ELF-1 (cell line): Measurements from ENCODE around the gene RALGAPA1.
"Not testable (repeated sequence)": the region's sequence is repeated elsewhere in the genome, so short reads cannot be mapped to it uniquely, and the experiment has no call there.

Source experiments
- DNase-seq: peaks from one replicate; pipeline ENCODE4 v3.0.0-alpha.2; 2016; ENCODE audit warnings: low read depth, low spot score

Gene RALGAPA1

GRCh38 chr14:35766036-35766699 lies 42.9 kb downstream of the RALGAPA1 start:
- DNase-seq, result no peak

- DNase-seq, result no peak
These were observed 47.2 kb downstream of the RALGAPA1 start for GRCh38 chr14:35761922-35762321.

GRCh38 chr14:35760143-35760542 lies 49.0 kb downstream of the RALGAPA1 start:
- DNase-seq, result peak; percentile 12

GRCh38 chr14:35758523-35759129 lies 50.5 kb downstream of the RALGAPA1 start:
- DNase-seq, result no peak

- no peak for DNase-seq
These were observed 54.4 kb downstream of the RALGAPA1 start for GRCh38 chr14:35754671-35755070.

GRCh38 chr14:35752380-35752779 lies 56.7 kb downstream of the RALGAPA1 start:
- no peak for DNase-seq

GRCh38 chr14:35750202-35750904 lies 58.7 kb downstream of the RALGAPA1 start:
- no peak for DNase-seq

GRCh38 chr14:35747379-35747778 lies 61.7 kb downstream of the RALGAPA1 start:
- no peak for DNase-seq

GRCh38 chr14:35742442-35742841 lies 66.7 kb downstream of the RALGAPA1 start:
- no peak for DNase-seq

- no peak for DNase-seq
These were observed 67.1 kb downstream of the RALGAPA1 start for GRCh38 chr14:35742032-35742371.

- no peak for DNase-seq
These were observed 67.6 kb downstream of the RALGAPA1 start for GRCh38 chr14:35741345-35742031.

- no peak for DNase-seq
These were observed 68.9 kb downstream of the RALGAPA1 start for GRCh38 chr14:35740215-35740614.

- not testable (repeated sequence) for DNase-seq
These were observed 73.9 kb downstream of the RALGAPA1 start for GRCh38 chr14:35735163-35735562.

- DNase-seq, result not testable (repeated sequence)
These were observed 75.6 kb downstream of the RALGAPA1 start for GRCh38 chr14:35733510-35733909.

GRCh38 chr14:35730871-35731270 lies 78.2 kb downstream of the RALGAPA1 start:
- no peak for DNase-seq

GRCh38 chr14:35727764-35728163 lies 81.3 kb downstream of the RALGAPA1 start:
- no peak for DNase-seq

GRCh38 chr14:35725930-35726329 lies 83.2 kb downstream of the RALGAPA1 start:
- DNase-seq, result no peak

GRCh38 chr14:35715079-35715478 lies 94.0 kb downstream of the RALGAPA1 start:
- no peak for DNase-seq

- DNase-seq, result no peak
These were observed 96.6 kb downstream of the RALGAPA1 start for GRCh38 chr14:35712466-35712865.

GRCh38 chr14:35708062-35708461 lies 101.0 kb downstream of the RALGAPA1 start:
- no peak for DNase-seq

- DNase-seq, result no peak
These were observed 103.5 kb downstream of the RALGAPA1 start for GRCh38 chr14:35705636-35706035.

- no peak for DNase-seq
These were observed 104.2 kb downstream of the RALGAPA1 start for GRCh38 chr14:35704793-35705493.
